ENCODE data around the gene ADNP2.
"Not testable (repeated sequence)": the region's sequence is repeated elsewhere in the genome, so short reads cannot be mapped to it uniquely, and the experiment has no call there.

The ADNP2 gene

DNA sequence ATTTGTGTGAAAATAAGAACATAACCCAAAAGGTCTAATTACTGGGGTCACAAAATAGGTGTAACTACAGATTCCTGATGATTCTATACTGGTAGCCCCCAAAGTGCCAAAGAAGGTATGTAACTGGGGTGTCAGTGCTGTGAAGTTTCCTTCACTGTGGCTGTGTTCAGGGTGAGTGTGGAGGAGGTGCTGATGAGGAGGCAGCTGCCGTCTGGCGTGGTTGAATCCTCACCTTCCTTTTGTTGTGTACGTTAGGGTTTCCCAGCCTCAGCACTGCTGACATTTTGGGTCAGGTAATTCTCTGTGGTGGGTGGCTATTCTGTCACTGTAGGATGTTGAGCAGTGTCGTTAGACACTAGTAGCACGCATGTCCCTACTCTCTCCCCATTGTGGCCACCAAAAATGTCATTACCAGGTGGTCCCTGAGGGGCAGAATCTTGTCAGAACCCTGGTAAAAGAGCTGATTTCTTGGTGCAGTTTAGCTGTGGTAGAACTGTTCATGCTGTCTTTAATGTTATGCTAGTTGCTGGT, 31.5 kb downstream of the ADNP2 start:
- no peak for DNase-seq (ENCODE audit: insufficient read length, low spot score)
- FAIRE-seq: no peak

DNA sequence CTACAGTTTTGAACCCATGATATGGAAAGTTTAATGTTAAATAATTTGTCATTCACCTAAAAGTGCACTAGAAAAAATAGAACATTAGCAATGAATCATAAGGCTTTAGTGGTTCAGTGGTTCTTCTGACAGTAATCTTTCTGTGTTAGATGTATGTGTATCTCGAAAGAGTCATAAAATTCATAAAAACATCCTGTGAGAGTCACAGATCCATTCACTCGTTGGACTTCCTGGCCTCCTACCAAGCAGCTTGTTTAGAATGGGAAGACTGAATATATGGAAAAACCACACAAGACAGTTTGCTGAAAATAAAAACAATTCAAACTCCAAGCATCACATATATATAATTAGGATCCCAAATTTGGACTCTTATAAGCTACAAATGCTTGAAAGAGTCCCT, 34.8 kb downstream of the ADNP2 start:
- no peak for FAIRE-seq

DNA sequence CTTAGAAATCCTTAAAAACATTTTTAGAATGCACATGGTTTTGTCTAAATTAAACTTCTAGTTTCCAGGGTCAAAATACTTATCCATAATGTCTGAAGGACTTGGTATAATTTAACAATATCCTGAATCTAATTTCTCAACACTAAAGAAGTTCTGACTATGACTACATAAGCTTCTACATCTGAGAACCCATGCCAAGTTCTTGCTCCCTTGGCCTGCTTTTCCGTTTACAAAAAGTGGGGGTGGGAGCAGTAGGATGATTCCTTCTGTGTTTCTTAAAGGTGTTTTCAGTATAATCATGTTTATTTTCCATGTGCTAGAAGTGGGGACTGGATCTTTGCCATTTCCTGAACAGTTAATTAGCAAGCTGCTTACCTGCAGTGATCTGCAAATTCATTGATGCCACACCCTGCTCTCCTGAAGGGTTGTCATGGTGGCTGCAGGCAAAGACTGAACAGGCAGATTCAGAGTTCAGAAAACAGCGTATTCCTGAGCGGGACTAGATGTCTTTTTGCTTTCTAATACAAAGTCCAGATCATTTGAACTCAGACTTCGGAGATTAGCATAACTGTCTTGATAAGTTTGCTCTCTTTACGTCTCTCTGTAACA, 36.2 kb downstream of the ADNP2 start:
- DNase-seq (ENCODE audit: insufficient read length, low spot score) (no peak), FAIRE-seq (no peak)

More for the DNA sequence above, 34.8 kb downstream of the ADNP2 start:
- DNase-seq (ENCODE audit: insufficient read length, low spot score): no peak

DNA sequence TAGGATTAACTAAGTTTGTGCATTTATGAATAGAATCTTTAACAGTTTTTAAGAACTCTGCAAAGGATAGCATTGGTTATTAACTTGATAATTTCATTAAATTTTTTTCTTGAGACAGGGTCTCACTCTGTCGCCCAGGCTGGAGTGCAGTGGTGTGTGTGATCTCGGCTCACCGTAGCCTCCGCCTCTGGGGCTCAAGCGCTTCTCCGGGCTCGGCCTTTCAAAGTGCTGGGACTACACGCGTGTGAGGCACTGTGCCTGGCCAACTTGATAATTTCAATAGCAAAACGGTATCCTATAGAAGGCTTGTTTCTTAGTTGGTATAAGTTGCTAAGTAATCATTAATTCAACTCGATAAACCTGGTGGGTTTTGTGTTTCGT, 38.0 kb downstream of the ADNP2 start:
- DNase-seq (ENCODE audit: insufficient read length, low spot score) (no peak), FAIRE-seq (peak; percentile 76)

DNA sequence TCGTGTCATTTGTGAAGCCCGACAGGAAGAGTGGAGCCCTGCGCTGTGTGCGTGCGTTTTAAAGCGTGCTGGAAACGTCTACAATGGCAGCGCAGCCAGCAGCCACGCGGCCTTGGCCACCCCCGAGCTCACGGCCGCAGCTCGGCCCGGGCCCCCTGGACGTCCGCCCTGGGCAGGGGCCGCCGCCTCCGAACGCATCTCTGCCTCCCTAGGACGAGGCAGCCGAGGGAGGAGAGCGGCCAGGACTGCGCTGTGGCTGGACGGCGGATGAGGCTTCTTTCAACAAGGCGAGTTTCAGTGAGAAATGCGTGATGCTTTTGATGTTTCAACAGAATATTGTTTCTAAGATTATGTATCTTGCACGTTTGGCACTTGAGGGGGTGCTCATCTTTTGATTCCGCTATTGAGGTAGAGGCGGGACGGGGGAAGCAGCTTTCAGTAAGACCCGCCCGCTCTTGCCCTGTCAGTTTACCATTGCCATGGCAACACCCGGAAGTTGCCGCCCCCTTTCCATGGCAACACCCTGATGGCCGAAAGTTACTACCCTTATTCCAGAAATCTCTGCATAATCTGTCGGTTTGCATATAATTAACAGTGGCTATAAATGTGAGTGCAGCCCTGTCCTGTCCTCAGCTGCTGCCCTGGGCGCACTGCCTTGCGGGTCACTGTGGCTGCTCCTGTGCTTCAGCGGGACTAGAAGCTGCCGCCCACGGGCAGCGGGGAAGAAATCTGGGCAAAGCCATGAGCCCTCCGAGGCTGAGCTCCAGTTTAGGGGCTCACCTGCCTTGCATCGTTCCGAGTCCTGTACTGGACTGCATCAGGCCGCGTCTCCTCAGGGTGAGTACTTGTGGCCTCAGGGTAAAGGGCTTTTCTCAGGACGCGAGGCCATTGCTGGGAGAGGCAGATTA, 38.6 kb downstream of the ADNP2 start:
- FAIRE-seq (peak; percentile 88), DNase-seq (ENCODE audit: insufficient read length, low spot score) (peak; percentile 55)

DNA sequence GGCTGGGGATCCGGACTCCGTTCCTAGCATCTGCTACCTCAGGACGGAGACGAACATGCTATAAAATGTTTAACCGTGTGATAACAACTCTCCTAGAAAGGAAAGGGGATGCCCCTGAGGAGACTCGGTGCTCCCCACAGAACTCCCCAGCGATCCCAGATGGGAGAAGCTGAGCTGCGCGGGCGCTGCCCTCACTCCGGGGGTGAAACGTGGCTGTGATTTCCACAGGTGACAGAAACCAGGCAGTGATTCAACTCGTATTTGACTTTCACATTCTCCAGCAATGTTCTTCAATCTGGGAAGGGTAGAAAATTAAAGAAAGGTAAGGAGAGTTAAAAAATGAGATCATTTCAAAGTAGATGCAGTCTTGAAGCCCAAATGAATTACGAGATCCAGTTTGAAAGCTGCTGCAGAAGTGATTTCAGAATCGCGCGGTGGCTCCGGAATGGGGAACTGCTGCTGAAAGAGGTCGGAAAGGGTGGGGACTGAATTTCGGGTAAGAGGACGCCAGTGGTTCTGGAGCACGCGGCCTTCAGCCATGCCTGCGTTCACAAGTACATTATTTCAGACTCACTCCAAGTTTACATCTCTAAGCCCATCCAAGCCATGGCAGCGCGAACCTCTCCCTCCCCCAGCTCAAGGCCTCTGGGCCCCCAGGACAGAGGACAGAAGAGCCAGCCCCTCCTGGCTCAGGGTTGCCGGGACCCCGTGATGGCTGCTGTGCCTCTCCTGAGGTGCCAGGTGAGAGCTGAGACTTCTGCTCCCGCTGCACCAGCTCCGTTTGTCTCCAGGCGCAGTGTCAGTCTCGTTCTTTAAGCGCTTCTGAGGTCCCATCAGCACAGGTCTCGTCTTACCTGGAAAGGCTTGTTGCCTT, 39.5 kb downstream of the ADNP2 start:
- no peak for DNase-seq (ENCODE audit: insufficient read length, low spot score)
- no peak for FAIRE-seq

DNA sequence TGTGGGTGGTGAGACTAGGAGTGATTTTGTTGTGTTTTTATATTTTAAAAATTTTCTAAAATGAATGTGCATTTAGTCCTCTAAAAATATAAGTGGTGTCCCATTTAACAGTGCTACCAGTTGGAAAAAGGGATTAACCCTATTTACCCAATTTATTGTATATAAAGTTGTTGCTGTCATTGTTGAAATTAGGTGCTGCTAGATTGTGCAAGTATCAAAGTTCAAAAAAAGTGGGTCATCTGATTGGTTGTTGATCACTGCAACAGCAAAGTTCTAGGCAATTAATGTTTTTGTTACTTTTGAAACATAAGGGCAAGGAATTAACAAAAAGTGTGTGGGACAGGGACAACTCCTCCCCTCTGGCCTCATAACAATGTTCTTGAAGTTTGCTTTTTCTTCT, 40.6 kb downstream of the ADNP2 start:
- no peak for DNase-seq (ENCODE audit: insufficient read length, low spot score)
- no peak for FAIRE-seq

DNA sequence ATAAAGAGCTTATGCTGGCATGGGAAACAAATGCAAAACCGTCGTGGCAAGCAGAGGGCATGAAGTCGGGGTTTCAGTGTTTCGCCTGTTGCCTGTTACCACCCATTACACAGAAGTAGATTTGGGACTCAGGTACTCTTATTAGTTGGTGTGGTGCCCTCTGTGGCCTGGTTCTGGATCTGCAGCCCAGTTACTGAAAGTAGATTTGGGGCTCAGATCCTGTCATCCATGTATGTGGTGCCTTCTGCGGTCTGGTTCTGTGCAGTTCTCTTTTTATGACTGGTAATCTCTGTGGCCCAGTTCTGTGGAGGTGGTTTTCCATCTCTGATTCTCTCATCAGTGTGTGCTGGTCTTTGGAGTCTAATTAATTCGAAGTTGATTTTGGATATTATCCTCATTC, 45.2 kb downstream of the ADNP2 start:
- DNase-seq (ENCODE audit: insufficient read length, low spot score) (no peak), FAIRE-seq (peak; percentile 81)

DNA sequence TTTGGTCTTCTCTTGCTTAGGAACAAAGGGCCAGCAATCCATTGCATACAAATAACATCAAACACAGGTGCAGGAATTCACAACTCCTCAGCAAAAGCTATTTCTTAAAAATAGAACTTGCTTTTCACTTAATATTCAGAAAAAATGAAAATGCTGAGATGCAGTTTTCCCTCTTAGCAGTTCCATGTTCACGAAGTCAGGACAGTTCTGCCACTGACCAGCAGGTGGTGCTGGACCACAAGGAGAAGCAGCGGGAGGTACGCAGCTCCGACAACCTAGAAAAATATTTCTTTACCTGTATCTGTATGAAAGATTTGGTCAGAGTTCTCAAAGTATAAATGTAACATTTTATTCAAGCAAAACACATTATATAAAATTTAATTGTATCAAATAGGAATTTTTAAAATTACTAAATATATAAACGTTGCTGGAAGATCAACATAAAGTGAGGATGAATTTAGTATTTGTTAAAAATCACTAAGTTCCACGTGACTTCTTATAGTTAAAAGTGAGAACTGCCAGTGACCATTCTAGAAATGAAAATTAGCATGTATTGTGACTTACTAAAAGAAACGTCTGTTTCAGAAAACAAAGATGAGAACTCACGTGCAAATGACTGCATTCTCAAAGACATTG, 48.8 kb downstream of the ADNP2 start:
- peak; percentile 93 for FAIRE-seq
- DNase-seq (ENCODE audit: insufficient read length, low spot score): no peak

DNA sequence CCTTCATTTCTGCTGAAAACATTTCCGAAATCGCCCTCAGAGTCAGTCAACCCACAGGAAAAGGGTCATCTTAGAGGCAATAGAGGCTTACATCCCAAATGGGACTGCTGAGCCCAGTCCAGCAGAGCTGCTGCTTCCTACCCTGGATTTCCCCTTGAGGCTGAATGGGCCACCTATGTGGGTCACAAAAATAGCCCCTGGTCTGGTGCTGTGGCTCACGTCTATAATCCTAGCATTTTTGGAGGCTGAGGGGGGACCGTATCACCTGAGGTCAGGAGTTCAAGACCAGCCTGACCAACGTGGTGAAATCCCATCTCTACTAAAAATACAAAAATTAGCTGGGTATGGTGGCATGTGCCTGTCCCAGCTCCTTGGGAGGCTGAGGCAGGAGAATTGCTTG, 49.3 kb downstream of the ADNP2 start:
- DNase-seq (ENCODE audit: insufficient read length, low spot score): no peak
- no peak for FAIRE-seq

DNA sequence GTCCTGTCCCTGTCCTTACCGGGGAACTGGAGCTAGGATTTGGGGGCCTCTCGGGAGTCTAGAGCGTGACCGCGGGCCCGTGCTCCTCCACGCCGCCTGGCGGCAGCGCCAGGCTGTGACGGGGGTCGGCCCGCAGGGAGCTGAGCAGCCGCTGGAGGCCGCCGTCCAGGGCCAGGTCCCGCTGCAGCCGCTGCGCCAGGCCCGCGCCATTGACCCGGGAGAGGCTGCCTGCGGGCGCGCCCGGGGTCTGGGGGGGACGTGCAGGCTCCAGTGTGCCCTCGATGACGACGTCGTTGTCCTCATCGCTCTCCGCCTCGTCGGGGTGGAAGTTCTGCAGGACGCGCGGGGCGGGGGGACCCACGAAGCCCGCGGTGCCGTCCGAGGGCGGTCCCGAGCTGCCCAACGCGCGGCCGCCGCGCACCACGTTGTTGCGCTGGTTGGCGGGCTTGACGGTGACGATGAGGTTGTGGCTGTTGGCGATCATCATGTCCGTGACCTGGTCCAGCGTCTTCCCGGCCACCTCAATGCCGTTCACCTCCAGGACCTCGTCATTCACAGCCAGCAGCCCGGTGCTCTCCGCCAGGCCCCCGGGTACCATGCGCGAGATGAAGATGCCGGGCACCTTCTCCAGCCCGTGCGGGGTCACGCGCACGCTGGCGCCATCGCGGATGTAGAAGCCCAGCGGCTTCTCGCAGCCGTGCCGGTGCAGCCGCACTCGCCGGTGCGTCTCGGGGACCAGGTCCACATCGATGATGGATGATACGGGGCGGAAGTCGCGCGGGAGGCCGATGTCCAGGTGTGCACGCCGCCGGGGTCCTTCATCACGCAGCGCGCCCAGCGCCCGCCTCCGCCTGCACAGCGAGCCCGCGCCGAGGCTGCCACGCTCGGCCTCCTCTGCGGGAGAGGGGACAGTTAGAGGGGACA, 50.9 kb downstream of the ADNP2 start:
- peak; percentile 67 for DNase-seq (ENCODE audit: insufficient read length, low spot score)
- no peak for FAIRE-seq

DNA sequence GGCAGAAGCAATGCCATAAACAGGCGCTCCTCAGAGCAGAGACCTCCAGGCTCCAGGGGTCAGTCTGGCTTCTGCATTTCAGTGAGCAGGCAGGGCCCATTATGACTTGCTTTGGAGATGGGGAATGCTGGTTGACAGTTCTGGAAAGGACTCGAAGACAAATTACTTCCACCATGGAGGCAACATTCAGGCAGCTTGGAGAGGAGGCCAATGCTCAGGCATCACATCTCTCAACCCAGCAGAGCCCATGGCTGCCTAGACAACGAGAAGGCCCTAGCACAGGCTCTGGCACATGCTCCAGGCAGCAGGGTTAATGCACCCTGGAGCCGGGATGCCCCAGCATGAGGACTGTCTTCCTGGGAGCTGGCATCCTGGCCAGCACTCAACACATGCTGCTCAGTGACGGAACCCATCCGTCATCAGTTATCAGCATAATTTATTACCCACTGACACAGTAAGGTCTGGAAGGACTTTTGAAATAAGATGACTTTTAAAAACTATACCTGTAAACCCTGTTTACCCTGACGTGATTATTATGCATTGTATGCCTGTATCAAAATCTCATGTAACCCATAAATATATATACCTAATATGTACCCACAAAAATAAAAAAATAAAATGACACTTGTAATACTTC, 52.8 kb downstream of the ADNP2 start:
- DNase-seq (ENCODE audit: insufficient read length, low spot score): no peak

DNA sequence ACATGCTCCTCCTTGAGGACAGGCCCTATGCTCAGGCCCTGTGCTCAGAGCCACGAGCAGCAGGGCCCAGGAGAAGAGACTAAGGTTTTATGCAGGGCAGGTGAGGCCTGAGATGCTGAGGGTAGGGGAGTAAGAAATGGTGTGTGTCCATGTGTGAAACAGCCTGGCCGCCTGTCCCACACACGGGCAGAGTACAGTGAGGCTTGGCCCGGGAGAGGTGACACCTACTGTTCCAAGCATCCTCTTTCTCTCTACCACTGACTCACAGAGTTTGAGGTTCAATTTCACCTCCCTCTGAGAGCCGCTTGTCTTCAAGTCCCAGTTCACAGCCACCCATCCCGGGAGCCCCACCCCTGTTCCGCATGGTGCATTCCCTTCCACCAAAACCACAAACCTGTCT, 54.1 kb downstream of the ADNP2 start:
- DNase-seq (ENCODE audit: insufficient read length, low spot score) (no peak), FAIRE-seq (no peak)

More for the DNA sequence above, 52.8 kb downstream of the ADNP2 start:
- FAIRE-seq: no peak

DNA sequence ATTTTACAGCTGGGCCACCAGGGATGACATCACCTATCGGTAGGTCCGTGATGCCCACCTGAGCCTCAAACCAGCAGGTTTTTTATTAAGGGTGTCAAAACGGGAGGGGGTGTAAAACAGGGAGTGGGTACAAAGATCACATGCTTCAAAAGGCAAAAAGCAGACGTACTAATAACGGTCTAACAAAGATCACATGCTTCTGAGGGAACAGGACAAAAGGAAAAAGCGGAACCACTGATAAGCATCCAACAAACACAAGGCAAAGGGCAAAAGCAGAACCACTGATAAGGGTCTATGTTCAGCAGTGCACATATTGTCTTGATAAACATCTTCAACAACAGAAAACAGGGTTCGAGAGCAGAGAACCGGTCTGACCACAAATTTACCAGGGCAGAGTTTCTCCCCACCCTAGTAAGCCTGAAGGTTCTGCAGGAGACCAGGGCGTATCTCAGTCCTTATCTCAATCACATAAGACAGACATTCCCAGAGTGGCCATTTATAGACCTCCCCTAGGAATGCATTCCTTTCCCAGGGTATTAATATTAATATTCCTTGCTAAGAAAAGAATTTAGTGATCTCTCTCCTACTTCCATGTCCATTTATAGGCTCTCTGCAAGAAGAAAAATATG, 55.8 kb downstream of the ADNP2 start:
- not testable (repeated sequence) for DNase-seq (ENCODE audit: insufficient read length, low spot score); FAIRE-seq

DNA sequence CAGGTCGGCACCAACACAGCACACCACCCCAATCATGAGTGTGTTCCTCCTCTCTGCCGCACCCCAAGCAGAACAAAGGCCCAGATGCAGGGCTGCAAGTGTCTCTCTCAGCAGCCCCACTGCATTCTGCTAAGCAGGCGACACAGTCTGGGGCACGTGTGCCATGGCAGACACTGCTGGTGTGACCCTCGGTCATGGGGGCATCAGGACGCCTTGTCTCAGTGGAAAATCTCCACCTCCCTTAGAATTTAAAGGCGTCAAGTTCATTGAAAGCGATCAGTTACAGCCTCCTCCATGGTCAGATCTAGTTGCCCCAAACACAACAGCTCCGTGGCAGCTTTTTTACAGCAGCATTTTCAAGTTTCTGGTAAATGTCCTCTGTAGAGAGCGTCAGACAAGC, 57.2 kb downstream of the ADNP2 start:
- DNase-seq (ENCODE audit: insufficient read length, low spot score): no peak
- FAIRE-seq: no peak

DNA sequence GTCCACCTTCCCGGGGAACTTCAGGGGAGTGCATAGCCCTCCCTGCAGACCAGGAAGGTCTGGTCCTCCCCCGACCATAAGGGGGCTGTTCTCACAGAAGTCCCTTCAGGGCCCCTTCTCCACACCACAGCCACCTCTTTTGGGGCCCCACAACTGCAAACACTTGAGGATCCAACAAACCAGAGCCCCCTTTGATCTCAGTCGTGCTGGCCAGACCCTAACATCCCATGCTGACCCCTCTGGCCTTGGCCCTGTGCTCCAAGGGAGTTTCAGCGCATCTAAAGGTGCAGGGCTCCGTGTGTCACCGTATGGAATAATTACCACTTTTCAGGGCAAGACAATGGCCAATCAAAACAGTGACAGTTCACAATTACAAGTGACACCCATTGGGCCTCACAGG, 57.7 kb downstream of the ADNP2 start:
- no peak for DNase-seq (ENCODE audit: insufficient read length, low spot score)
- FAIRE-seq: no peak

DNA sequence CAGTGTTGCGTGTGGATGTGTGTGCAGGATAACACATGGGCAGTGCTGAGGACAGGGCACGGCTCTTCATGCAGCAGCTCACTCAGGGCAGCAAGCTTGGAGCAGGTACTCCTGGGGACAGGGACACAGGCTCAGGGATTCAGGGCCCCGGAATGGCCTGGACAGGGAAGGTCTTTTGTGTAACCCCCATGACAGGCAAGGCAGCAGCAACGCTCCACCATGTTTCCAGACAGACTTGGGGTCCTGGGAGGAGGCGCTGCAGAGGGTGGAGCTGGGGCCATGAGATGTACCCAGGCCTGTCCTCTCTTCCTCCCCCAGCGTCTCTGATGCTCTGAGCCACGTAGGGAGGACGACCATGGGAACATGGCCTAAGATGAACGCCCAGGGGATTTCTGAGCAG, 58.3 kb downstream of the ADNP2 start:
- FAIRE-seq (no peak), DNase-seq (ENCODE audit: insufficient read length, low spot score) (no peak)

DNA sequence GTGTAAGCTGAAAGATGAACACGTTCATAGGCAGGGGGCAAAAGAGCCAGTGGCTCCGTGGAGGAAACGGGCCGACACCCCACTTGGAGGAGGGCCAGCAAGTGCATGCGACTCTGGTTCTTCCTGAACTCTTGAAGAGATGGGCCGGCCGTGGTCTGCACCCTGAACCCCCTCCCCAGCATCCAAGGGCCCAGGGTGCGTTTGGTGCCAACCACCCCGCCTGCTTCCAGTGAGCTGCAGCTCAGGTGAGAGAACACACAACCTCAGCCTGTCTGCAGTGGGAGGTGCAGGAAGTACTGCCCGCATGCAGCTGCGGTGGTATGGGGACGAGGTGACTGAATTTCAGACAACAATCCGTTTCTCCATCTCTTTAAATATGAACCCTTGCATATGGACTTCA, 58.9 kb downstream of the ADNP2 start:
- no peak for DNase-seq (ENCODE audit: insufficient read length, low spot score)
- FAIRE-seq: no peak

DNA sequence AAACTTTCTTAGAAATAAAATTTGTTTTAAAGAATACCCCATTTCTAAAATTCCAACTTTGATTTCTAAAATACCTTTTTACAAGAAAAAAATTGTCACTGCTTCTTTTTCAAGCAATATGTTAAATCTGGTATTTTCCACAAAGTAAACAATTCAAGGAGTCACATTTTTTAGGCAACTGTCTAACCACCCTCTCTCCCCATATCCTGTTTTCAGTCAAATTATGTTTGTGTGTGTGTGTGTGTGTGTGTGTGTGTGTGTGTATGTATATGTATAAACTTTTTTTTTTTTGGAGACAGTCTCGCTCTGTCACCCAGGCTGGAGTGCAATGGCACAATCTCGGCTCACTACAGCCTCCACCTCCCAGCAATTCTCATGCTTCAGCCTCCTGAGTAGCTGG, 59.3 kb downstream of the ADNP2 start:
- no peak for DNase-seq (ENCODE audit: insufficient read length, low spot score)
- FAIRE-seq: no peak

All from GM19239 (cell line).